Measurements from ENCODE around the gene NHSL2.

NHSL2 gene

DNA sequence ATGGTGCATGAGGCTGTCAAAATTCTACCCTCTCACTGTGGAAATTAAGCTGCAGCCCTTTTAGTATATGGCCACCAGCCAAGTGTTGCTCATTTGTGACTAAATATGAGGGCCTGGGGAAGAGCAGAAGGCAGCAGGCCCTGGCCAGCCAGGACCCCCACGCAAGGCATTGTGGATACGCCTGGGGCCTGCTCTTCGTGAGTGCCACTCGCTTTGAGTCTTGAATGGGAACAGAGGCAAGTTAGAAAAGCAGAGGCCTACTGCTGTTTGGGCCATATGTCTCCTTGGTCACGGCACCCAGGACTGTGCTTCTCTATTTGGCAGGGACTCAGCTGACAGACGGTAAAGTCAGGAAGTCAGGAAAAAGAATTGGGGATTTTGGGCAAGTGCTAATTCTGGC is 210.2 kb downstream of the NHSL2 start:
- Histone ChIP-seq H3K4me3 (ENCODE audit: low read length) (no peak overlapping the region), H3K36me3 (ENCODE audit: insufficient read depth, low read depth, low read length) (no peaks in the 10 kb centered on the region), H3K27me3 (ENCODE audit: insufficient read depth, low read length) (no peaks in the 10 kb centered on the region), H3K4me1 (ENCODE audit: insufficient read depth, low read length) (peaks cover 15% of the 10 kb centered on the region), H3K9ac (ENCODE audit: low read depth, low read length) (no peak overlapping the region), H3K9me3 (ENCODE audit: insufficient read depth, low read depth, low read length) (no peaks in the 10 kb centered on the region), H3K27ac (ENCODE audit: low read length) (no peak overlapping the region)

DNA sequence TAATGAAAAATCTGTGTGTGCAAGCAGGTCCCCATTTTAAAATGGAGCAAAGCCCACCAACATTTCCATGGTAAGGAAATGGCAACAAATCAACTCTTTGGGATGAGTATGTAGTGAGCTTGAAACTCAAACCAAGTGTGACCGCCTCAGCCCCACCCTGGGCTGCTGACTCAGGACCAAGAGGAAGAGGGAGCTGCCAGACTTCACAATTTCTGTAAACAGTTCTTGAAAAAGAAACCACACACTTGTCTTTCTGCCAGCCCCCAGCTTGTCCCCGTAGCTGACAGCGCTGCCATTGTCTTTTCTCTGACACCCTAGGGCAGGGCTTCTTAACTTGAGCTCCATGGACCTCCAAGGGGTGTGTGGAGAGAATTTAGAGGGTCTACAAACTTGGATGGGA is 210.7 kb downstream of the NHSL2 start:
- H3K27me3 ChIP-seq (ENCODE audit: insufficient read depth, low read length): no peaks in the 10 kb centered on the region
- no peak overlapping the region for H3K27ac ChIP-seq (ENCODE audit: low read length)
- H3K4me3 ChIP-seq (ENCODE audit: low read length): no peak overlapping the region
- peaks cover 15% of the 10 kb centered on the region for H3K4me1 ChIP-seq (ENCODE audit: insufficient read depth, low read length)
- H3K36me3 ChIP-seq (ENCODE audit: insufficient read depth, low read depth, low read length): no peaks in the 10 kb centered on the region
- no peak overlapping the region for H3K9ac ChIP-seq (ENCODE audit: low read depth, low read length)
- no peaks in the 10 kb centered on the region for H3K9me3 ChIP-seq (ENCODE audit: insufficient read depth, low read depth, low read length)

- Histone ChIP-seq H3K27me3 (ENCODE audit: insufficient read depth, low read length) (peaks cover 10% of the 10 kb centered on the region), H3K4me3 (ENCODE audit: low read length) (no peak overlapping the region), H3K36me3 (ENCODE audit: insufficient read depth, low read depth, low read length) (no peaks in the 10 kb centered on the region), H3K4me1 (ENCODE audit: insufficient read depth, low read length) (peaks cover 18% of the 10 kb centered on the region), H3K9me3 (ENCODE audit: insufficient read depth, low read depth, low read length) (no peaks in the 10 kb centered on the region), H3K27ac (ENCODE audit: low read length) (no peak overlapping the region), H3K9ac (ENCODE audit: low read depth, low read length) (no peak overlapping the region)
Measured at GRCh38 chrX:72122621-72123337, 212.1 kb downstream of the NHSL2 start.

DNA sequence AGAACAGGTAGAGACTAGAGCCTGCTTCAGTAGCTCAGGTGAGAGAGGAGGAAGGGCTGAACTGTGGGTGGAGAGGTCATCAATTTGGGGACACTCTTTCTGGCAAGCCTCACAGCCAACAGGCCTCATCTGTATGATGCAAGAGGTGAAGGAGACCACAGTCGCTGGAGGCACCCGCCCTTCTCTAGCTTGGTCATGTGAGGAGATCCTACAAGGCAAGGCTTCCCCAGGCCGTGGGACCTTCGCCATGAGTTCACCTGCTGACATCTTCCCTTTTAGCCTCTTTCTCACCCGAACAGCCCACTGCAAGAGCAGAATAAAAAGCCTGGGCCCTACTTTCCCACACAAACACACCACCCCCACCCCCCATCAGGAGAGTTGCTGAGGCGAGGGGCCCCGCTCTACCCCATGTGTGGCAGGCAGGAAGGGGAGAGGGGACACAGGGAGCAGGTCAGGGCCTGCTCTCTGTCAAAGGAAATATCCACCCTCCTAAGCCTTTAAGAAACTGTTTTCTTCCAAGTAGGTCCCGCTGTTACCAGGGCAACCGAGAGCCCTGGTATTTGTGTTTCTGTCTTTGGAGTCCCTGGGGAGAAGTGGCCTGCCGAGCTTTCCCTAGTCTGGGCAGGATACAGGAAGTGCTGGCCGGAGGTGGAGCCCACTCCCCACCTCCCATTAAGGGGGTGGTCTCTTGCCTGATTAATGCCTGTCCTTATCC is 213.0 kb downstream of the NHSL2 start:
- H3K9me3 ChIP-seq (ENCODE audit: insufficient read depth, low read depth, low read length): no peaks in the 10 kb centered on the region
- H3K27me3 ChIP-seq (ENCODE audit: insufficient read depth, low read length): peaks cover 17% of the 10 kb centered on the region
- H3K36me3 ChIP-seq (ENCODE audit: insufficient read depth, low read depth, low read length): no peaks in the 10 kb centered on the region
- peak overlapping the region; percentile 36 for H3K27ac ChIP-seq (ENCODE audit: low read length)
- H3K4me1 ChIP-seq (ENCODE audit: insufficient read depth, low read length): peaks cover 18% of the 10 kb centered on the region
- H3K9ac ChIP-seq (ENCODE audit: low read depth, low read length): peak overlapping the region; percentile 59; the same call in 1 of the 2 replicates
- H3K4me3 ChIP-seq (ENCODE audit: low read length): peak overlapping the region; percentile 30; the same call in 1 of the 2 replicates

GRCh38 chrX:72124540-72125201 is 214.0 kb downstream of the NHSL2 start:
- H3K4me3 ChIP-seq (ENCODE audit: low read length): no peak overlapping the region
- H3K4me1 ChIP-seq (ENCODE audit: insufficient read depth, low read length): peaks cover 18% of the 10 kb centered on the region
- no peak overlapping the region for H3K27ac ChIP-seq (ENCODE audit: low read length)
- no peak overlapping the region for H3K9ac ChIP-seq (ENCODE audit: low read depth, low read length)
- no peaks in the 10 kb centered on the region for H3K9me3 ChIP-seq (ENCODE audit: insufficient read depth, low read depth, low read length)
- no peaks in the 10 kb centered on the region for H3K36me3 ChIP-seq (ENCODE audit: insufficient read depth, low read depth, low read length)
- H3K27me3 ChIP-seq (ENCODE audit: insufficient read depth, low read length): peaks cover 28% of the 10 kb centered on the region

- H3K4me3 ChIP-seq (ENCODE audit: low read length): no peak overlapping the region
- no peak overlapping the region for H3K9ac ChIP-seq (ENCODE audit: low read depth, low read length)
- no peaks in the 10 kb centered on the region for H3K9me3 ChIP-seq (ENCODE audit: insufficient read depth, low read depth, low read length)
- peaks cover 36% of the 10 kb centered on the region for H3K27me3 ChIP-seq (ENCODE audit: insufficient read depth, low read length)
- H3K4me1 ChIP-seq (ENCODE audit: insufficient read depth, low read length): peaks cover 20% of the 10 kb centered on the region
- no peaks in the 10 kb centered on the region for H3K36me3 ChIP-seq (ENCODE audit: insufficient read depth, low read depth, low read length)
- H3K27ac ChIP-seq (ENCODE audit: low read length): no peak overlapping the region
Measured at GRCh38 chrX:72125331-72126047, 214.8 kb downstream of the NHSL2 start.

- Histone ChIP-seq H3K36me3 (ENCODE audit: insufficient read depth, low read depth, low read length) (no peaks in the 10 kb centered on the region), H3K9ac (ENCODE audit: low read depth, low read length) (no peak overlapping the region), H3K4me1 (ENCODE audit: insufficient read depth, low read length) (peaks cover 23% of the 10 kb centered on the region), H3K27me3 (ENCODE audit: insufficient read depth, low read length) (peaks cover 41% of the 10 kb centered on the region), H3K9me3 (ENCODE audit: insufficient read depth, low read depth, low read length) (no peaks in the 10 kb centered on the region), H3K4me3 (ENCODE audit: low read length) (no peak overlapping the region), H3K27ac (ENCODE audit: low read length) (no peak overlapping the region)
Measured at GRCh38 chrX:72126048-72126415, 215.4 kb downstream of the NHSL2 start.

DNA sequence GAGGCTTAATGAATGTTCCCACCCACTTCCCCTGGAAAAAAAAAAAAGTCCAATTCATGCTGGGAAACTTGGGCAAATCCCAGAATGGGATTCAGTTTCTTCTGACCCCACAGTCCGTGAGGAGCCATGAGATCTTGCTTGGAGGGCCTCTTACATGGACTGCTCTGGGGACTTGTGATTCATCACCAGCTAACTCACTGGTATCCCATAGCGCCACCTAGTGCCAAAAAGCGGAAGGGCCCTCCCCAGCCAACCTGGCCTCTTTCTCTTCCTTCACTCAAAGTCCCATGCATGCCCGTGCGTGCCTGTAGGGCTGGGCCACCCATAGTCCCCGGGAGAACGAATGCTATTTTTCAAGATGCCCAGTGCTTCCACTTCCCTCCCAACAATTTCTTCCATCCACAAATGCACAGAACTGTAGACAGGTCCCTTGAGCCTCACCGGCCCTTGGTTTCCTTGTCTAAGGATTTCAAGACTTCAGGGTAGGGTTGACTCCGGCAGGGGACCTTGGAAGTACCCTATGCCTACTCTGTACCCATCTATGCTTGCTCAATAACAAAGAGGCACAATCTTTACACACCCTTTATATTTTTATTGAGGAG is 216.0 kb downstream of the NHSL2 start:
- H3K4me1 ChIP-seq (ENCODE audit: insufficient read depth, low read length): peaks cover 23% of the 10 kb centered on the region
- peaks cover 46% of the 10 kb centered on the region for H3K27me3 ChIP-seq (ENCODE audit: insufficient read depth, low read length)
- no peak overlapping the region for H3K27ac ChIP-seq (ENCODE audit: low read length)

GRCh38 chrX:72127332-72127731 is 216.7 kb downstream of the NHSL2 start:
- Histone ChIP-seq H3K9me3 (ENCODE audit: insufficient read depth, low read depth, low read length) (no peaks in the 10 kb centered on the region), H3K27me3 (ENCODE audit: insufficient read depth, low read length) (peaks cover 50% of the 10 kb centered on the region), H3K4me3 (ENCODE audit: low read length) (no peak overlapping the region), H3K36me3 (ENCODE audit: insufficient read depth, low read depth, low read length) (no peaks in the 10 kb centered on the region), H3K27ac (ENCODE audit: low read length) (no peak overlapping the region), H3K4me1 (ENCODE audit: insufficient read depth, low read length) (peaks cover 23% of the 10 kb centered on the region), H3K9ac (ENCODE audit: low read depth, low read length) (no peak overlapping the region)

More for the DNA sequence above, 216.0 kb downstream of the NHSL2 start:
- no peak overlapping the region for H3K9ac ChIP-seq (ENCODE audit: low read depth, low read length)
- no peak overlapping the region for H3K4me3 ChIP-seq (ENCODE audit: low read length)
- H3K36me3 ChIP-seq (ENCODE audit: insufficient read depth, low read depth, low read length): no peaks in the 10 kb centered on the region
- H3K9me3 ChIP-seq (ENCODE audit: insufficient read depth, low read depth, low read length): no peaks in the 10 kb centered on the region

- Histone ChIP-seq H3K36me3 (ENCODE audit: insufficient read depth, low read depth, low read length) (no peaks in the 10 kb centered on the region), H3K9me3 (ENCODE audit: insufficient read depth, low read depth, low read length) (no peaks in the 10 kb centered on the region), H3K4me3 (ENCODE audit: low read length) (no peak overlapping the region), H3K27ac (ENCODE audit: low read length) (no peak overlapping the region), H3K27me3 (ENCODE audit: insufficient read depth, low read length) (peaks cover 60% of the 10 kb centered on the region), H3K9ac (ENCODE audit: low read depth, low read length) (no peak overlapping the region), H3K4me1 (ENCODE audit: insufficient read depth, low read length) (peaks cover 19% of the 10 kb centered on the region)
Measured at GRCh38 chrX:72128183-72128834, 217.7 kb downstream of the NHSL2 start.

- no peaks in the 10 kb centered on the region for H3K36me3 ChIP-seq (ENCODE audit: insufficient read depth, low read depth, low read length)
- peaks cover 66% of the 10 kb centered on the region for H3K27me3 ChIP-seq (ENCODE audit: insufficient read depth, low read length)
- no peak overlapping the region for H3K4me3 ChIP-seq (ENCODE audit: low read length)
- H3K9me3 ChIP-seq (ENCODE audit: insufficient read depth, low read depth, low read length): no peaks in the 10 kb centered on the region
- H3K4me1 ChIP-seq (ENCODE audit: insufficient read depth, low read length): peaks cover 15% of the 10 kb centered on the region
- H3K27ac ChIP-seq (ENCODE audit: low read length): no peak overlapping the region
- H3K9ac ChIP-seq (ENCODE audit: low read depth, low read length): no peak overlapping the region
Measured at GRCh38 chrX:72128881-72129280, 218.2 kb downstream of the NHSL2 start.

Data from iPS-20b (cell line).